HCT116 (cell line): ENCODE data around the gene SDK1. TPM values are rescaled to one million over a fixed set of nuclear protein-coding genes. Genes with fewer than 3 reads are reported as not detected.

Source experiments
- ATAC-seq: fragments of 200-7000 bp; cut with Tn5 transposase; 2 replicates; pipeline ENCODE4 v1.9.1; 2020; ENCODE audit warnings: mild to moderate bottlenecking, moderate library complexity
- BruUV-seq: library from RNA; stranded (reverse); fragments of 400-500 nt; replicated peaks from 2 replicates; lab custom pipeline; 2021; lab: Mats Ljungman, UMichigan
- CTCF ChIA-PET: fragments of 300-600 bp; sonication (Branson Sonifier 250); formaldehyde crosslinking; loops from one replicate; lab custom pipeline; 2021; ENCODE audit warnings: antibody characterized with exemption; lab: Charles Lee
- POLR2A ChIA-PET: fragments of 300-600, 350-600 bp; sonication (Branson Sonifier 250); formaldehyde crosslinking; loops from one replicate; lab custom pipeline; 2021; ENCODE audit warnings: antibody characterized with exemption; lab: Charles Lee
- RAD21 ChIA-PET, 2 experiments: fragments of 300-600 bp; sonication (Branson Sonifier 250); formaldehyde crosslinking; loops; one replicate each; lab custom pipeline; 2023; ENCODE audit warnings: low total read pairs in 2 of 2; ENCODE audit not compliant: uncharacterized antibody in 2 of 2, unreplicated experiment in 2 of 2, low non-redundant PET in 1 of 2; lab: Charles Lee
- DNase-seq: peaks from one replicate; pipeline ENCODE4 v3.0.0-alpha.2; 2010; ENCODE audit warnings: low read depth, low spot score
- H2AFZ ChIP-seq: fragments of 200-600 bp; shearing (Covaris generic), sonication (generic); 2 replicates; pipeline ENCODE4 v1.6.1; 2017; ENCODE audit warnings: low read depth, mixed run types, mixed read lengths, antibody characterized with exemption, low read length; ENCODE audit not compliant: poor library complexity, severe bottlenecking
- H3K27ac ChIP-seq: 2 replicates; pipeline ENCODE4 v1.5.1; 2012; ENCODE audit warnings: low read depth, low read length
- H3K27me3 ChIP-seq: fragments of 200-600 bp; sonication (generic); 2 replicates; pipeline ENCODE4 v1.6.1; 2016; ENCODE audit warnings: mixed run types, low read length, mixed read lengths; ENCODE audit not compliant: insufficient read depth
- H3K36me3 ChIP-seq, 2 experiments: fragments of 200-500 bp in 1 of 2; fragments of 200-600 bp in 1 of 2; sonication (Bioruptor generic) in 1 of 2; sonication (generic) in 1 of 2; 2 replicates each; pipeline versions ENCODE4 v1.5.1 to v1.6.1; 2014 to 2016; ENCODE audit warnings: low read length in 2 of 2, inconsistent platforms in 1 of 2, mixed read lengths in 1 of 2, mixed run types in 1 of 2; ENCODE audit not compliant: insufficient read depth in 2 of 2, control insufficient read depth in 1 of 2
- H3K4me1 ChIP-seq, 2 experiments: fragments of 200-600 bp in 1 of 2; sonication (generic) in 1 of 2; 2 replicates each; pipeline versions ENCODE4 v1.5.1 to v1.6.1; 2012 to 2017; ENCODE audit warnings: low read length in 2 of 2, inconsistent platforms in 1 of 2, mild to moderate bottlenecking in 1 of 2, mixed read lengths in 1 of 2, mixed run types in 1 of 2, moderate library complexity in 1 of 2; ENCODE audit not compliant: insufficient read depth in 2 of 2, control insufficient read depth in 1 of 2
- H3K4me2 ChIP-seq: fragments of 200-600 bp; sonication (generic); 2 replicates; pipeline ENCODE4 v1.6.1; 2017; ENCODE audit warnings: mixed run types, low read length, mixed read lengths
- H3K4me3 ChIP-seq, 2 experiments: fragments of 200-600 bp in 1 of 2; sonication (generic) in 1 of 2; replicated peaks in 1 of 2; 2 replicates each; pipeline ENCODE4 v1.5.1; 2011 to 2016; ENCODE audit warnings: low read length in 2 of 2, control low read depth in 1 of 2, low read depth in 1 of 2, mild to moderate bottlenecking in 1 of 2, mixed read lengths in 1 of 2, mixed run types in 1 of 2
- H3K79me2 ChIP-seq: fragments of 200-600 bp; sonication (generic); 2 replicates; pipeline ENCODE4 v1.6.1; 2017; ENCODE audit warnings: mild to moderate bottlenecking, mixed run types, low read length, moderate library complexity, mixed read lengths; ENCODE audit not compliant: insufficient read depth
- H3K9ac ChIP-seq: fragments of 200-600 bp; sonication (generic); 2 replicates; pipeline ENCODE4 v1.6.1; 2016; ENCODE audit warnings: low read length, mixed read lengths
- H3K9me2 ChIP-seq: fragments of 200-600 bp; sonication (generic), shearing (Covaris generic); 2 replicates; pipeline ENCODE4 v1.6.1; 2017; ENCODE audit warnings: mixed run types, mild to moderate bottlenecking, moderate library complexity; ENCODE audit not compliant: insufficient read depth
- H3K9me3 ChIP-seq, 2 experiments: fragments of 200-500 bp in 1 of 2; fragments of 200-600 bp in 1 of 2; sonication (Bioruptor generic) in 1 of 2; sonication (generic) in 1 of 2; 2 replicates each; pipeline ENCODE4 v1.6.1; 2014 to 2017; ENCODE audit warnings: low read length in 2 of 2, mixed read lengths in 2 of 2, inconsistent platforms in 1 of 2, low read depth in 1 of 2, mild to moderate bottlenecking in 1 of 2, mixed run types in 1 of 2, moderate library complexity in 1 of 2; ENCODE audit not compliant: control insufficient read depth in 1 of 2, insufficient read depth in 1 of 2
- H4K20me1 ChIP-seq: fragments of 200-600 bp; sonication (generic), shearing (Covaris generic); 2 replicates; pipeline ENCODE4 v1.6.1; 2017; ENCODE audit warnings: mixed run types, mild to moderate bottlenecking, moderate library complexity; ENCODE audit not compliant: insufficient read depth
- CBX3 ChIP-seq: IDR thresholded peaks from 2 replicates; pipeline ENCODE4 v1.6.1; 2012; ENCODE audit warnings: low read depth
- CEBPB ChIP-seq: IDR thresholded peaks from 2 replicates; pipeline ENCODE4 v1.6.1; 2012; ENCODE audit warnings: low read depth
- CTCF ChIP-seq, 3 experiments: fragments of 200-600 bp in 1 of 3; sonication (generic) in 1 of 3; IDR thresholded peaks in 2 of 3; conservative IDR thresholded peaks in 1 of 3; 2 replicates each; pipeline ENCODE4 v1.5.1; 2012 to 2017; ENCODE audit warnings: low read depth in 2 of 3, low read length in 2 of 3, antibody characterized with exemption in 1 of 3, borderline replicate concordance in 1 of 3, control low read depth in 1 of 3, mild to moderate bottlenecking in 1 of 3, mixed read lengths in 1 of 3, mixed run types in 1 of 3, moderate library complexity in 1 of 3; ENCODE audit not compliant: insufficient read depth in 1 of 3
- EGR1 ChIP-seq: IDR thresholded peaks from 2 replicates; pipeline ENCODE4 v1.6.1; 2012; ENCODE audit warnings: low read depth
- ELF1 ChIP-seq: IDR thresholded peaks from 2 replicates; pipeline ENCODE4 v1.6.1; 2012; ENCODE audit warnings: low read depth, borderline replicate concordance
- EZH2 ChIP-seq: fragments of 200-600 bp; sonication (generic); IDR thresholded peaks from 2 replicates; pipeline ENCODE4 v1.6.1; 2017; ENCODE audit warnings: antibody characterized with exemption, mixed run types
- FOSL1 ChIP-seq: IDR thresholded peaks from 2 replicates; pipeline ENCODE4 v1.6.1; 2012; ENCODE audit warnings: low read depth
- JUND ChIP-seq: IDR thresholded peaks from 2 replicates; pipeline ENCODE4 v1.6.1; 2012
- MAX ChIP-seq: IDR thresholded peaks from 2 replicates; pipeline ENCODE4 v1.6.1; 2012
- POLR2A ChIP-seq: IDR thresholded peaks from 2 replicates; pipeline ENCODE4 v1.7.0; 2011; ENCODE audit warnings: borderline replicate concordance; ENCODE audit not compliant: insufficient read depth, insufficient read length; ENCODE audit errors: extremely low read depth
- RAD21 ChIP-seq: IDR thresholded peaks from 2 replicates; pipeline ENCODE4 v1.6.1; 2012; ENCODE audit warnings: low read depth, mild to moderate bottlenecking
- REST ChIP-seq: IDR thresholded peaks from 2 replicates; pipeline ENCODE4 v1.6.1; 2012; ENCODE audit warnings: low read depth
- SIN3A ChIP-seq: IDR thresholded peaks from 2 replicates; pipeline ENCODE4 v1.6.1; 2012; ENCODE audit warnings: low read depth
- SRF ChIP-seq: IDR thresholded peaks from 2 replicates; pipeline ENCODE4 v1.6.1; 2012; ENCODE audit warnings: low read depth
- TCF7L2 ChIP-seq: IDR thresholded peaks from 2 replicates; pipeline ENCODE4 v1.7.0; 2011; ENCODE audit warnings: borderline replicate concordance, inconsistent platforms; ENCODE audit not compliant: insufficient read depth, insufficient read length; ENCODE audit errors: extremely low read depth
- ZFX ChIP-seq: fragments of 450-650 bp; IDR thresholded peaks from 2 replicates; pipeline ENCODE4 v1.6.1; 2017
- ZNF274 ChIP-seq: fragments of 200-500 bp; sonication (Bioruptor generic); IDR thresholded peaks from 2 replicates; pipeline ENCODE4 v1.6.1; 2014; ENCODE audit warnings: mild to moderate bottlenecking, low read depth, low read length, inconsistent platforms
- intact Hi-C: fragments of 100-400 bp; cut with micrococcal nuclease; formaldehyde crosslinking; loops from 2 replicates; pipeline ENCODE4 v1.10.0; 2022
- total RNA-seq: library from RNA; stranded (reverse); gene quantifications from one replicate; pipeline ENCODE4 v1.2.1, GENCODE V29; 2021; ENCODE audit not compliant: unreplicated experiment

SDK1 gene
- total RNA-seq, 1 experiment from 2014 or later, result 0.05 TPM

GRCh38 chr7:3589752-3590151 is 288.7 kb downstream of the SDK1 start:
- Histone ChIP-seq H3K9me2 (no peaks in the 10 kb centered on the region), H3K9me3 (no peaks in the 10 kb centered on the region), H3K27me3 (peaks cover 19% of the 10 kb centered on the region), H3K36me3 (no peaks in the 10 kb centered on the region), H3K4me1 (no peaks in the 10 kb centered on the region), H3K4me2 (no peak overlapping the region), H3K4me3 (no peak overlapping the region), H3K27ac (no peak overlapping the region), H3K79me2 (no peaks in the 10 kb centered on the region), H3K9ac (no peak overlapping the region), H2AFZ (no peak overlapping the region), H4K20me1 (no peaks in the 10 kb centered on the region)
- RAD21 ChIA-PET, result no interaction called here
- DNase-seq (no peak), ATAC-seq (no peak)
- TF ChIP-seq POLR2A, result no peak
- TF ChIP-seq ZFX, result no peak
- CTCF ChIA-PET, result no interaction called here
- BruUV-seq, result no TSS peak
- intact Hi-C loops, result no loop called here
- POLR2A ChIA-PET, result no interaction called here

- RAD21 ChIA-PET, result no interaction called here
- BruUV-seq, result no TSS peak
- peaks cover 19% of the 10 kb centered on the region for H3K27me3 ChIP-seq
- H3K36me3 ChIP-seq, result no peaks in the 10 kb centered on the region
- H3K4me1 ChIP-seq, result no peaks in the 10 kb centered on the region
- H3K4me3 ChIP-seq, result no peak overlapping the region
- H3K27ac ChIP-seq, result no peak overlapping the region
- no peak overlapping the region for H3K4me2 ChIP-seq
- H3K9me2 ChIP-seq, result no peaks in the 10 kb centered on the region
- ATAC-seq (no peak), DNase-seq (no peak)
- no peak overlapping the region for H2AFZ ChIP-seq
- no peaks in the 10 kb centered on the region for H3K9me3 ChIP-seq
- POLR2A ChIA-PET, result no interaction called here
- H4K20me1 ChIP-seq, result no peaks in the 10 kb centered on the region
- intact Hi-C loops, result no loop called here
- CTCF ChIA-PET, result no interaction called here
- no peaks in the 10 kb centered on the region for H3K79me2 ChIP-seq
- H3K9ac ChIP-seq, result no peak overlapping the region
- TF ChIP-seq MAX (no peak), REST (no peak), FOSL1 (no peak), EGR1 (no peak), CBX3 (no peak), RAD21 (no peak), POLR2A (no peak), ZNF274 (no peak), CEBPB (no peak), SRF (no peak), CTCF (IDR thresholded peaks at IDR 0.05 in 2 of 3, conservative IDR thresholded peaks at IDR 0.05 in 1 of 3; ENCODE audit: borderline replicate concordance in 1 of 3, insufficient read depth in 1 of 3, low read depth in 2 of 3, low read length in 2 of 3) (no peak), ELF1 (no peak), JUND (no peak), ZFX (no peak), TCF7L2 (no peak), SIN3A (no peak), EZH2 (no peak)
These were observed 290.2 kb downstream of the SDK1 start for GRCh38 chr7:3591219-3591618.
